Measurements from ENCODE around the gene ACAA2. TPM values are rescaled to one million over a fixed set of nuclear protein-coding genes. Genes with fewer than 3 reads are reported as not detected.

Gene ACAA2
- total RNA-seq, 4 donors from 2014 or later = 47.9 to 63.4 (median 50.0) TPM

- DNase-seq (ENCODE audit: low spot score in 2 of 2) = no peak
- H3K36me3 ChIP-seq = peaks cover 0 to 21% (median 0%) of the 10 kb centered on the region in 3 donors
- TF ChIP-seq EP300 (IDR thresholded peaks at IDR 0.05) (no peak), CTCF (IDR thresholded peaks at IDR 0.05) (no peak)
- no peak overlapping the region for H3K4me3 ChIP-seq
- H3K4me1 ChIP-seq = peaks cover 0 to 5% (median 0%) of the 10 kb centered on the region in 4 donors
- H3K9me3 ChIP-seq = peaks cover 0 to 3% (median 0%) of the 10 kb centered on the region in 4 donors
- no peak overlapping the region for H3K27ac ChIP-seq
- no peaks in the 10 kb centered on the region for H3K27me3 ChIP-seq
- 73 to 76% methylated on average over 5 of the region's 5 CpGs for WGBS, 2 donors
Observed at GRCh38 chr18:49819823-49820671, 6.7 kb upstream of the ACAA2 start.

- DNase-seq (ENCODE audit: low spot score in 2 of 2) = no peak
- Histone ChIP-seq H3K4me1 (peaks cover 0 to 6% (median 2%) of the 10 kb centered on the region in 4 donors), H3K4me3 (no peak overlapping the region), H3K27ac (no peak overlapping the region), H3K27me3 (no peaks in the 10 kb centered on the region), H3K36me3 (peaks cover 0 to 21% (median 0%) of the 10 kb centered on the region in 3 donors), H3K9me3 (peaks cover 0 to 3% (median 0%) of the 10 kb centered on the region in 4 donors)
- WGBS, 2 donors = 84 to 89% methylated on average over 5 of the region's 5 CpGs
- TF ChIP-seq EP300 (IDR thresholded peaks at IDR 0.05) = no peak
- no peak for TF ChIP-seq POLR2A (IDR thresholded peaks at IDR 0.05)
- no peak for TF ChIP-seq CTCF (IDR thresholded peaks at IDR 0.05)
Observed at GRCh38 chr18:49819071-49819662, 5.8 kb upstream of the ACAA2 start.

- Histone ChIP-seq H3K36me3 (peaks cover 0 to 21% (median 0%) of the 10 kb centered on the region in 3 donors), H3K4me3 (no peak overlapping the region), H3K4me1 (peaks cover 0 to 6% (median 2%) of the 10 kb centered on the region in 4 donors), H3K9me3 (no peaks in the 10 kb centered on the region), H3K27me3 (no peaks in the 10 kb centered on the region), H3K27ac (no peak overlapping the region)
- DNase-seq (ENCODE audit: low spot score in 2 of 2) = no peak
- 92 to 95% methylated on average over 5 of the region's 5 CpGs for WGBS, 2 donors
- TF ChIP-seq POLR2A (IDR thresholded peaks at IDR 0.05) (no peak), CTCF (IDR thresholded peaks at IDR 0.05) (no peak), EP300 (IDR thresholded peaks at IDR 0.05) (no peak)
Observed at GRCh38 chr18:49817947-49818346, 4.6 kb upstream of the ACAA2 start.

- no peaks in the 10 kb centered on the region for H3K9me3 ChIP-seq
- no peak for DNase-seq (ENCODE audit: low spot score in 2 of 2)
- no peaks in the 10 kb centered on the region for H3K27me3 ChIP-seq
- peaks cover 0 to 21% (median 0%) of the 10 kb centered on the region in 3 donors for H3K36me3 ChIP-seq
- WGBS, 2 donors = 91 to 96% methylated on average over 4 of the region's 4 CpGs
- no peak overlapping the region for H3K27ac ChIP-seq
- peaks cover 0 to 23% (median 13%) of the 10 kb centered on the region in 4 donors for H3K4me1 ChIP-seq
- TF ChIP-seq EP300 (IDR thresholded peaks at IDR 0.05) = no peak
- TF ChIP-seq POLR2A (IDR thresholded peaks at IDR 0.05) = no peak
- TF ChIP-seq CTCF (IDR thresholded peaks at IDR 0.05) = no peak
- no peak overlapping the region for H3K4me3 ChIP-seq
Observed at GRCh38 chr18:49815927-49816326, 2.6 kb upstream of the ACAA2 start.

- H3K4me3 ChIP-seq = peak overlapping the region; percentile 71 to 91 (median 82)
- H3K9me3 ChIP-seq = no peaks in the 10 kb centered on the region
- H3K4me1 ChIP-seq = peaks cover 0 to 24% (median 10%) of the 10 kb centered on the region in 4 donors
- peak in 1 of 2 donors; percentile 53 for DNase-seq (ENCODE audit: low spot score in 2 of 2)
- WGBS, 2 donors = 1% methylated on average over 21 to 24 of the region's 24 CpGs
- no peaks in the 10 kb centered on the region for H3K27me3 ChIP-seq
- TF ChIP-seq CTCF (IDR thresholded peaks at IDR 0.05) = peak in 1 of 5 experiments; percentile 14
- no peak for TF ChIP-seq EP300 (IDR thresholded peaks at IDR 0.05)
- TF ChIP-seq POLR2A (IDR thresholded peaks at IDR 0.05) = no peak
- peaks cover 0 to 11% (median 0%) of the 10 kb centered on the region in 3 donors for H3K36me3 ChIP-seq
- peak overlapping the region; percentile 97 to 100 (median 98) for H3K27ac ChIP-seq
Observed at GRCh38 chr18:49814147-49814499, 790 bp upstream of the ACAA2 start.
